ENCODE data around the gene NACAD. TPM values are rescaled to one million over a fixed set of nuclear protein-coding genes. Genes with fewer than 3 reads are reported as not detected.
A peak's percentile ranks its signal among the peaks of the same experiment; 100 is the strongest.

Gene NACAD
- total RNA-seq, 1 experiment from 2014 or later: not detected

Small RNA genes lying within 50 kb of the gene (small RNA-seq; reads per million reads assigned to genes)
- gene SNORA5A (6.2 reads per million, percentile 84 among the genes with 10 or more reads in this experiment), gene SNORA5B (not detected), gene SNORA5C (15.7 reads per million, percentile 95 among the genes with 10 or more reads in this experiment)

Other genes with a start within 250 kb of the NACAD start
- 188 and 202 TPM in 2 replicates for gene H2AZ2, start 240.9 kb downstream of the NACAD start, total RNA-seq (2014; rRNA removed; shearing (Covaris generic); ENCODE audit: low replicate concordance)
- gene PURB, start 203.4 kb downstream of the NACAD start, total RNA-seq (2014; rRNA removed; shearing (Covaris generic); ENCODE audit: low replicate concordance): 7.3 and 11.8 TPM in 2 replicates
- 62.4 and 130 TPM in 2 replicates for gene MYO1G, start 110.0 kb downstream of the NACAD start, total RNA-seq (2014; rRNA removed; shearing (Covaris generic); ENCODE audit: low replicate concordance)
- gene CCM2, start 88.8 kb downstream of the NACAD start, total RNA-seq (2014; rRNA removed; shearing (Covaris generic); ENCODE audit: low replicate concordance): 42.5 and 78.8 TPM in 2 replicates
- 81.5 and 108 TPM in 2 replicates for gene TBRG4, start 22.7 kb upstream of the NACAD start, total RNA-seq (2014; rRNA removed; shearing (Covaris generic); ENCODE audit: low replicate concordance)
- gene RAMP3, start 68.8 kb upstream of the NACAD start, total RNA-seq (2014; rRNA removed; shearing (Covaris generic); ENCODE audit: low replicate concordance): not detected in 2 replicates

Data from Karpas-422 (cell line).